ENCODE data around the gene CADM2. TPM values are rescaled to one million over a fixed set of nuclear protein-coding genes. Genes with fewer than 3 reads are reported as not detected.

CADM2 gene
- total RNA-seq, 1 experiment from 2014 or later = 10.9 TPM

- no peak overlapping the region for H2BK120ac ChIP-seq (ENCODE audit: low read depth, low read length, poor library complexity, severe bottlenecking)
- H3K79me1 ChIP-seq (ENCODE audit: insufficient read depth, low read depth, low read length, poor library complexity, severe bottlenecking) = no peaks in the 10 kb centered on the region
- peak; percentile 70 for TF ChIP-seq CTCF (conservative IDR thresholded peaks at IDR 0.05)
- H3K4ac ChIP-seq (ENCODE audit: low read depth, low read length) = no peak overlapping the region
- no peaks in the 10 kb centered on the region for H3K79me2 ChIP-seq (ENCODE audit: insufficient read depth, low read length)
- no peaks in the 10 kb centered on the region for H3K23me2 ChIP-seq (ENCODE audit: insufficient read length, low read depth, low read length, poor library complexity, severe bottlenecking)
- H4K91ac ChIP-seq (ENCODE audit: insufficient read length, low read depth, low read length) = no peak overlapping the region
- H3K4me1 ChIP-seq (ENCODE audit: insufficient read depth, low read length) = no peaks in the 10 kb centered on the region
- H2BK5ac ChIP-seq (ENCODE audit: insufficient read length, low read length) = no peak overlapping the region
- no CpG with 5 or more reads among the region's 4 CpGs for WGBS (ENCODE audit: extremely low coverage, insufficient read length, low lambda C conversion rate)
- H3K56ac ChIP-seq (ENCODE audit: insufficient read length, low read depth, low read length) = no peak overlapping the region
- H3K23ac ChIP-seq (ENCODE audit: insufficient read length, low read depth, low read length) = no peak overlapping the region
- no peaks in the 10 kb centered on the region for H3K27me3 ChIP-seq (ENCODE audit: insufficient read depth, low read length)
- Mint-ChIP-seq H3K27ac (no peak overlapping the region), H3K36me3 (ENCODE audit: insufficient read depth in 1 of 3, low read depth in 3 of 3) (no peaks in the 10 kb centered on the region), H3K4me3 (no peak overlapping the region), H3K4me1 (0 out of 4 replicates have a peak, but pooled peaks cover 0 to 3% of the 10 kb centered on the region in 2 experiments), H3K9me3 (no peaks in the 10 kb centered on the region), H3K27me3 (ENCODE audit: low read depth) (no peaks in the 10 kb centered on the region)
- no peak for DNase-seq
- H4K5ac ChIP-seq (ENCODE audit: insufficient read length, low read depth, low read length) = no peak overlapping the region
- no peak overlapping the region for H3T11ph ChIP-seq (ENCODE audit: low read length)
- H4K8ac ChIP-seq (replicated peaks; ENCODE audit: insufficient read length, low read depth, low read length) = no peak overlapping the region
- H2AK5ac ChIP-seq (ENCODE audit: insufficient read length, low read length) = no peak overlapping the region
- no peak overlapping the region for H3K4me2 ChIP-seq (ENCODE audit: insufficient read depth, insufficient read length, low read length)
- H3K9ac ChIP-seq (ENCODE audit: extremely low read depth, insufficient read length, low read length) = no peak overlapping the region
- no peak overlapping the region for H2BK12ac ChIP-seq (ENCODE audit: insufficient read length, low read depth, low read length)
- H4K20me1 ChIP-seq (ENCODE audit: control insufficient read depth, insufficient read depth, insufficient read length) = no peaks in the 10 kb centered on the region
- H2BK20ac ChIP-seq (ENCODE audit: low read depth, low read length, poor library complexity, severe bottlenecking) = no peak overlapping the region
- H3K27ac ChIP-seq (ENCODE audit: insufficient read length, low read depth, low read length) = no peak overlapping the region
- H2AFZ ChIP-seq (ENCODE audit: low read length) = no peak overlapping the region
- no peaks in the 10 kb centered on the region for H3K9me3 ChIP-seq (ENCODE audit: control insufficient read depth, low read depth, low read length)
- H3K18ac ChIP-seq (ENCODE audit: insufficient read length, low read depth, low read length) = no peak overlapping the region
- no peak overlapping the region for H2BK15ac ChIP-seq (ENCODE audit: low read depth, low read length)
- H3K14ac ChIP-seq (ENCODE audit: insufficient read depth, low read length) = no peak overlapping the region
Measured at GRCh38 chr3:84943379-84943778, 15.4 kb upstream of the CADM2 start.

Measured in H9 (cell line).